Prostate gland (tissue), 1 donor: ENCODE results near the gene UMOD.

Experiments used
- POLR2A ChIP-seq: fragments of 450-650 bp; IDR thresholded peaks from one replicate; pipeline ENCODE4 v1.6.1; 2016; ENCODE audit warnings: antibody characterized with exemption, mild to moderate bottlenecking
- POLR2AphosphoS5 ChIP-seq: sonication (generic); formaldehyde crosslinking; IDR thresholded peaks from one replicate; pipeline ENCODE4 v1.6.1; 2017; ENCODE audit warnings: antibody characterized with exemption

DNA sequence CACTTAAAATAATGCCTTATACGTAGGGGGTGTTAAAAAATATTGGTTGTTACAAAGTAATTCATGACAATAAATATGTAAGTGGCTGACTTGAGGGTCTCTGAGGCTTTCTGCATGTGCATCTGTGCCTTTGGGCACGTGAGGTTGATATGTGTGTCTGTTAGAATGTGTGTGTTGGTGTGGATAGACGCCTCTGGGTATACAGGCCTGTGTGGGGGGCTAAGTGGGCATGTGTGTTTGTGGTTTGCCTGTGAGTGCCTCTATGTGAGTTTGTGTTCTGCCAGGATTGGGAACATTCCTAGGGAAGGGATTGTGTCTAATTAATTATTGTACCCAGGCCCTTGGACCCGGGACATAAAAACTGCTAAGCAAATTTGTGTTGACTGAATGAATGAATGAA lies 44.2 kb downstream of the UMOD start:
- no peak for TF ChIP-seq POLR2AphosphoS5
- TF ChIP-seq POLR2A, result no peak
